Activated CD4-positive, alpha-beta T cell treated with anti-CD3 and anti-CD28 coated beads, Interleukin-2, amount 10 ng/mL, durations not matched to agents 24 days and 14 days (primary cell): ENCODE data around the gene NPY2R. TPM values are rescaled to one million over a fixed set of nuclear protein-coding genes. Genes with fewer than 3 reads are reported as not detected.

Experiments used
- DNase-seq: peaks from one replicate; pipeline ENCODE4 v3.0.0; 2022
- H3K27ac Mint-ChIP-seq: one replicate; pipeline ENCODE4 v1.8.0; 2022; ENCODE audit warnings: mild to moderate bottlenecking, mixed read lengths
- H3K27me3 Mint-ChIP-seq: one replicate; pipeline ENCODE4 v1.8.0; 2022; ENCODE audit warnings: mixed read lengths
- H3K36me3 Mint-ChIP-seq: one replicate; pipeline ENCODE4 v1.8.0; 2022; ENCODE audit warnings: low read depth, mild to moderate bottlenecking, mixed read lengths
- H3K4me1 Mint-ChIP-seq: one replicate; pipeline ENCODE4 v1.8.0; 2021; ENCODE audit warnings: mixed read lengths
- H3K4me3 Mint-ChIP-seq: one replicate; pipeline ENCODE4 v1.8.0; 2022; ENCODE audit warnings: mild to moderate bottlenecking, moderate library complexity, mixed read lengths
- H3K9me3 Mint-ChIP-seq: one replicate; pipeline ENCODE4 v1.8.0; 2021; ENCODE audit warnings: mixed read lengths
- intact Hi-C: fragments of 100-400 bp; cut with micrococcal nuclease; formaldehyde crosslinking; loops from one replicate; pipeline ENCODE4 v1.15.1; 2023
- total RNA-seq: library from RNA; stranded (reverse); gene quantifications from 2 replicates; pipeline ENCODE4 v1.2.3, GENCODE V29; 2022

NPY2R gene
- total RNA-seq = not detected in 2 replicates

GRCh38 chr4:155208258-155209054 lies at the start of gene NPY2R:
Gene NPY2R (plus strand): TSS chr4:155208636. CDS start chr4:155213940, 5,304 bp downstream.
- no peaks in the 10 kb centered on the region for H3K36me3 Mint-ChIP-seq
- H3K4me1 Mint-ChIP-seq = no peaks in the 10 kb centered on the region
- H3K27me3 Mint-ChIP-seq = peaks cover 34% of the 10 kb centered on the region
- no peak within 1 kb of the TSS for H3K27ac Mint-ChIP-seq
- intact Hi-C loops = no loop called here
- no peak within 1 kb of the TSS for H3K4me3 Mint-ChIP-seq
- no peaks in the 10 kb centered on the region for H3K9me3 Mint-ChIP-seq
- DNase-seq = no peak

GRCh38 chr4:155161357-155161756 lies 47.1 kb upstream of the NPY2R start:
- Mint-ChIP-seq H3K9me3 (no peaks in the 10 kb centered on the region), H3K27me3 (no peaks in the 10 kb centered on the region), H3K4me1 (no peaks in the 10 kb centered on the region), H3K4me3 (no peak overlapping the region), H3K36me3 (no peaks in the 10 kb centered on the region), H3K27ac (no peak overlapping the region)
- no peak for DNase-seq
- intact Hi-C loops = no loop called here

- no peak overlapping the region for H3K4me3 Mint-ChIP-seq
- DNase-seq = no peak
- H3K36me3 Mint-ChIP-seq = no peaks in the 10 kb centered on the region
- H3K27ac Mint-ChIP-seq = no peak overlapping the region
- H3K9me3 Mint-ChIP-seq = no peaks in the 10 kb centered on the region
- H3K27me3 Mint-ChIP-seq = no peaks in the 10 kb centered on the region
- intact Hi-C loops = no loop called here
- H3K4me1 Mint-ChIP-seq = no peaks in the 10 kb centered on the region
Measured at GRCh38 chr4:155164718-155165117, 43.7 kb upstream of the NPY2R start.

GRCh38 chr4:155170569-155170968 lies 37.9 kb upstream of the NPY2R start:
- DNase-seq = no peak
- H3K4me1 Mint-ChIP-seq = no peaks in the 10 kb centered on the region
- no peaks in the 10 kb centered on the region for H3K9me3 Mint-ChIP-seq
- no peaks in the 10 kb centered on the region for H3K27me3 Mint-ChIP-seq
- H3K4me3 Mint-ChIP-seq = no peak overlapping the region
- no peak overlapping the region for H3K27ac Mint-ChIP-seq
- H3K36me3 Mint-ChIP-seq = no peaks in the 10 kb centered on the region
- intact Hi-C loops = no loop called here

- Mint-ChIP-seq H3K27me3 (no peaks in the 10 kb centered on the region), H3K4me1 (no peaks in the 10 kb centered on the region), H3K36me3 (no peaks in the 10 kb centered on the region), H3K27ac (no peak overlapping the region), H3K4me3 (no peak overlapping the region), H3K9me3 (no peaks in the 10 kb centered on the region)
- DNase-seq = no peak
- intact Hi-C loops = no loop called here
Measured at GRCh38 chr4:155173371-155173770, 35.1 kb upstream of the NPY2R start.

GRCh38 chr4:155174668-155175067 lies 33.8 kb upstream of the NPY2R start:
- Mint-ChIP-seq H3K36me3 (no peaks in the 10 kb centered on the region), H3K4me1 (no peaks in the 10 kb centered on the region), H3K27ac (no peak overlapping the region), H3K4me3 (no peak overlapping the region), H3K9me3 (no peaks in the 10 kb centered on the region), H3K27me3 (no peaks in the 10 kb centered on the region)
- no peak for DNase-seq
- intact Hi-C loops = no loop called here

- Mint-ChIP-seq H3K27me3 (no peaks in the 10 kb centered on the region), H3K9me3 (no peaks in the 10 kb centered on the region), H3K4me3 (no peak overlapping the region), H3K27ac (no peak overlapping the region), H3K36me3 (no peaks in the 10 kb centered on the region), H3K4me1 (no peaks in the 10 kb centered on the region)
- intact Hi-C loops = no loop called here
- DNase-seq = no peak
Measured at GRCh38 chr4:155179216-155179615, 29.2 kb upstream of the NPY2R start.

GRCh38 chr4:155186972-155187371 lies 21.5 kb upstream of the NPY2R start:
- H3K27ac Mint-ChIP-seq = no peak overlapping the region
- no peaks in the 10 kb centered on the region for H3K9me3 Mint-ChIP-seq
- no peaks in the 10 kb centered on the region for H3K4me1 Mint-ChIP-seq
- intact Hi-C loops = no loop called here
- H3K27me3 Mint-ChIP-seq = no peaks in the 10 kb centered on the region
- H3K36me3 Mint-ChIP-seq = no peaks in the 10 kb centered on the region
- DNase-seq = no peak
- no peak overlapping the region for H3K4me3 Mint-ChIP-seq

GRCh38 chr4:155187989-155188388 lies 20.4 kb upstream of the NPY2R start:
- intact Hi-C loops = no loop called here
- Mint-ChIP-seq H3K36me3 (no peaks in the 10 kb centered on the region), H3K4me1 (no peaks in the 10 kb centered on the region), H3K27ac (no peak overlapping the region), H3K27me3 (no peaks in the 10 kb centered on the region), H3K4me3 (no peak overlapping the region), H3K9me3 (no peaks in the 10 kb centered on the region)
- DNase-seq = no peak

- Mint-ChIP-seq H3K4me1 (no peaks in the 10 kb centered on the region), H3K27ac (no peak overlapping the region), H3K9me3 (no peaks in the 10 kb centered on the region), H3K27me3 (no peaks in the 10 kb centered on the region), H3K4me3 (no peak overlapping the region), H3K36me3 (no peaks in the 10 kb centered on the region)
- intact Hi-C loops = no loop called here
- no peak for DNase-seq
Measured at GRCh38 chr4:155190099-155190498, 18.3 kb upstream of the NPY2R start.

- H3K9me3 Mint-ChIP-seq = no peaks in the 10 kb centered on the region
- H3K4me1 Mint-ChIP-seq = no peaks in the 10 kb centered on the region
- intact Hi-C loops = no loop called here
Measured at GRCh38 chr4:155197757-155198156, 10.7 kb upstream of the NPY2R start.

GRCh38 chr4:155207534-155208257 lies 740 bp upstream of the NPY2R start:
- no peaks in the 10 kb centered on the region for H3K4me1 Mint-ChIP-seq
- no peak overlapping the region for H3K4me3 Mint-ChIP-seq
- H3K27ac Mint-ChIP-seq = no peak overlapping the region
- no peaks in the 10 kb centered on the region for H3K9me3 Mint-ChIP-seq
- intact Hi-C loops = no loop called here
- peaks cover 34% of the 10 kb centered on the region for H3K27me3 Mint-ChIP-seq
- no peaks in the 10 kb centered on the region for H3K36me3 Mint-ChIP-seq
- DNase-seq = no peak

More at GRCh38 chr4:155197757-155198156, 10.7 kb upstream of the NPY2R start:
- H3K27me3 Mint-ChIP-seq = no peaks in the 10 kb centered on the region
- H3K4me3 Mint-ChIP-seq = no peak overlapping the region
- no peak overlapping the region for H3K27ac Mint-ChIP-seq
- DNase-seq = no peak
- H3K36me3 Mint-ChIP-seq = no peaks in the 10 kb centered on the region

GRCh38 chr4:155220025-155220424 lies 11.6 kb downstream of the NPY2R start:
- DNase-seq = no peak
- intact Hi-C loops = no loop called here
- no peaks in the 10 kb centered on the region for H3K4me1 Mint-ChIP-seq
- no peak overlapping the region for H3K4me3 Mint-ChIP-seq
- no peak overlapping the region for H3K27ac Mint-ChIP-seq
- no peaks in the 10 kb centered on the region for H3K9me3 Mint-ChIP-seq
- no peaks in the 10 kb centered on the region for H3K36me3 Mint-ChIP-seq
- H3K27me3 Mint-ChIP-seq = no peaks in the 10 kb centered on the region

- no peaks in the 10 kb centered on the region for H3K27me3 Mint-ChIP-seq
- H3K27ac Mint-ChIP-seq = no peak overlapping the region
- intact Hi-C loops = no loop called here
- DNase-seq = no peak
- H3K9me3 Mint-ChIP-seq = no peaks in the 10 kb centered on the region
- H3K4me3 Mint-ChIP-seq = no peak overlapping the region
- no peaks in the 10 kb centered on the region for H3K36me3 Mint-ChIP-seq
- H3K4me1 Mint-ChIP-seq = no peaks in the 10 kb centered on the region
Measured at GRCh38 chr4:155227131-155227530, 18.7 kb downstream of the NPY2R start.
